GM04504 (cell line): Measurements from ENCODE around the gene MYD88.

Experiments
- DNase-seq: peaks from one replicate; pipeline ENCODE4 v3.0.0-alpha.2; 2012; ENCODE audit warnings: low read depth

Gene MYD88

DNA sequence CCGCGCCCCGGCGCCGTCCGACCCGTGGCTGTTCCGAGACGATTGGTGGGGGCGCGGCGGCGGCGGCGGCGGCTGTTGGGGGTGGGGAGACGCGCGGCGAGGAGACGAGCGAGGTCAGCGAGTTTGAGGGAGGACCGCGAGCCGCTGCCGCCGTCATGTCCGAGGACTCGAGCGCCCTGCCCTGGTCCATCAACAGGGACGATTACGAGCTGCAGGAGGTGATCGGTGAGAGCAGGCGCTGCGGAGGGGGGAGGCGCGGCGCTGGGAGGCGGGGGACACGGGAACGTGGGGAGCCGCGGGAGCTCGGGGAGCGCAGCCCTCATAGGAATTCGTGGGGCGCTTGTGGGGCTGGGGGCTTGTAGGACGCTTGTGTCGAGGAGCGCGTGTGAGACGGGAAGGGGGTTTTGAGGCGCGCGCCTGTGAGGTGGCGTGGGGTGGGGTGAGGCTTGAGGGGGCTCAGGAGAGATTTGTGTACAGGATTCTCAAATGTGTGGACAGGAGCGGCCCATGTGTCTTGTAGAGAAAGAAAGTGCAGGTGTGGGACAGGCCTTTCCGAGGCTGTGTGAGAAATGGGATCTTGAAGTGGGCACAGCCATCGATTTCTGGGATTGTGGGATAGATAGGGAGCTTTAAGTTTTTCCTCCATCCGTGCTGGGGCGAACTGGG is 27.4 kb downstream of the MYD88 start:
- DNase-seq = no peak

DNA sequence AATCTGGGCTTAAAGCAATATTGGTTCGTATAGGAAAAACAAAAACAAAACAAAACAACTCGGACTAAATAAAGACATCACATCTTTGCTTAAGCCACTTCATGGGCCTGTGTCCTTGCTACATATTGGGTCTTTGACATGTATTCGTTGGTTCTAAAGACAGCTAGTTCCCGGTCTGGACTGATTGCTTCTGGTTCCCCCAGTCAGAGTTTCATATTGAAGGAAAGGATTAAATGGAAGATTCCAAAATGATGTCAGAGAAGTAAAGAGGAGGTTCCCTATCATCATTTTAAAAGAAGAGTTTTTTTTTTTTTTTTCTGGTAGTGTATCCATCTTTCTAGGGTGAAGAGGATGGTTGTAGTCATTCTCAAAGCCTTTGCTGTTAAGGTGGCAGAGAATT is 29.1 kb downstream of the MYD88 start:
- no peak for DNase-seq

DNA sequence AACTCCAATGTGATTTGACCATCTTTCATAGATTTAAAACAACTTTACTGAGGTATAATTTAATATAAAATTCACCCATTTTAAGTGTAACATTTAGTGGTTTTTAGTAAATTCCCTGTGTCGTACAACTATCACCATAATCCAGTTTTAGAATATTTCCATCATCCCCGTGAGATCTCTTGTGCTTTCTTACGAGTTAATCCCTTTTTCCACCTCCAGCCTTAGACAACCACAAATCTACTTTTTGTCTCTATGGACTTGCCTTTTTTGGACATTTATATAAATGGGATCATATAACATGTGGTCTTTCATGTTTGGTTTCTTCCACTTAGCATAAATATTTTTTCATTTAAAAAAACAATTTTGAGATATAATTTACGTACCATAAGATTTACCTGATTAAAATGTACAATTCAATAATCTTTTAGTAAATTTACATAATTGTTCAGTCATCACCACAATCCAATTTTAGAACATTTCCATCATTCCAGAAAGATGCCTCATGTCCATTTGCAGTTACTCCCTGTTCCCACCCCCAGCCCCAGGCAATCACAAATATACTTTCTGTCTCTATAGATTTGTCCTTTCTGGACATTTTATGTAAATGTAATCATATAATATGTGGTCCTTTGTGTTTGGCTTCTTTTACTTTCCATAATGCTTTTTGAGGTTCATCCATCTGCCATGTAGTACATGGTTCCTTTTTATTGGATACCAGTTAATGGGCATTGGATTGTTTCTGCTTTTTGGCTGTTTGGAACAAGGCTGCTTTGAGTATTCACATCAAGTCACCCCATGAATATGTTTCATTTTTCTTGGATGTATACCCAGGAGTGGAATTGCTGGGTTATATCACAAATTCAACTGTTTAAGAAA is 29.9 kb downstream of the MYD88 start:
- DNase-seq = no peak

DNA sequence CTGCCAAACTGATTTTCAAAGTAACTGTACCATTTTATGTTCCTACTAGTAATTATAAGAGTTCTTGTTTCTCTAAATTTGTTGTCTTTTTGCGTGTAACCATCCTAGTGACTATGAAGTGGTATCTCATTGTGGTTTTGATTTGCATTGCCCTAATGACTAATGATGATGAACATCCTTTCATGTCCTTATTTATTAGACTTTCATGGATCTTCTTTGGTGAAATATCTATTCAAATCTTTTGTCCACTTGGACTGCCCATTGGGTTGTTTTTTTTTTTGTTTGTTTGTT is 30.5 kb downstream of the MYD88 start:
- no peak for DNase-seq

DNA sequence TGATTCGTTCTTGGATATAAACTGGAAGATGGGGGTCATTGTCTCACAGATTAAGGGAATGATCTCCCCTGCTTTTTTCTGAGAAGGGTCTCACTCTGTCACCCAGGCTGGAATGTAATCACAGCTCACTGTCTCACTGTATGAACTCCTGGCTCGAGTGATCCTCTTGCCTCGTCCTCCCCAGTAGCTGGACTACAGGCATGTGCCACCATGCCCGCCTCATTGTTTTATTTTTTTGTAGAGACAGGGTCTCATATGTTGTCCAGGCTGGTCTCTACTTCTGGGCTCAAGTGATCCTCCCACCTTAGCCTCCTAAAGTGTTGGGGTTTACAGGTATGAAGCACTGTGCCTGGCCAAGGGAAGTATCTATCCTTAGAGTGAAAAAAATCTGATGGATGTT is 32.3 kb downstream of the MYD88 start:
- no peak for DNase-seq

DNA sequence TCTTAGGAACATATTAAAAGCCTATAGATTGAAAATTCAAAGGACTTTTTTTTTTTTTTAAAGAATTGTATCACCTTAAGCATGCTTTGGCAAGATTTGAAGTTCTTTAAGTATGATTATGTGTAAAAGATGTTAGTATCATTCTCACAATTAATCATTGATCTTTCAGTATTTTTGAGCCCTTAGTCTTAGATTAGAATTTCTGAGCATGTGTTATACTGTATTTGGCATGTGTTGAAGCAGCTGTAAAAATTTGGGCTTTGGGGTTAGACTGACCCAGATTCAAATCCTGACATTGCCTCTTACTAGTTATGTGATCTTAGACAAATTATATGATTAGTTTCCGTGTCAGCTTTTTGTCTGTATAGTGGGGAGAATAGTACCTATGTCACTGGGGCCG is 33.2 kb downstream of the MYD88 start:
- DNase-seq = no peak

DNA sequence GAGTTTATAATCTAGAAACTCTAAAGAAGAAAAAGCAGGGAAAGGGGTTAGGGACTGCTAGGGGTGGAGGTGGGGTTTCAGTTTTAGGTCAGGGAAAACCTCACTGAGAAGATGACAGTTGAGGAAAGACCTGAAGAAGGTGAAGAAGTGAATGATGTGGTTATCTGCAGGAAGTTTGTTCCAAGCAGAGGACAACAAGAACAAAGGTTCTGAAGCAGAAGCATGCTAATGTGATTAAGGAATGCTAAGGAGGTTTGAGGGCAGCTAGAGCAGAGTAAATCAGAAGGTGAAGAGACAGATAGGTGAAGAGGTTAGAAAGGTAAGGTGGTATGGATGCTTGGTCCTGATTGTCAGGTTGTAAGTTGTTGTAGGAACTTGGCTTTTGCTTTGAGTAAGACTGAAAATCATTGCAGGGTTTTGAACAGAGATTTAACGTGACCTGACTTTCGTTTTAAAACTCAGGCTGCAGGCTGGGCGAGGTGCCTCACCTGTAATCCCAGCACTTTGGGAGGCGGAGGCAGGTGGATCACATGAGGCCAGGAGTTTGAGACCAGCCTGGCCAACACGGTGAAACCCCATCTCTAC is 35.5 kb downstream of the MYD88 start:
- DNase-seq = no peak

DNA sequence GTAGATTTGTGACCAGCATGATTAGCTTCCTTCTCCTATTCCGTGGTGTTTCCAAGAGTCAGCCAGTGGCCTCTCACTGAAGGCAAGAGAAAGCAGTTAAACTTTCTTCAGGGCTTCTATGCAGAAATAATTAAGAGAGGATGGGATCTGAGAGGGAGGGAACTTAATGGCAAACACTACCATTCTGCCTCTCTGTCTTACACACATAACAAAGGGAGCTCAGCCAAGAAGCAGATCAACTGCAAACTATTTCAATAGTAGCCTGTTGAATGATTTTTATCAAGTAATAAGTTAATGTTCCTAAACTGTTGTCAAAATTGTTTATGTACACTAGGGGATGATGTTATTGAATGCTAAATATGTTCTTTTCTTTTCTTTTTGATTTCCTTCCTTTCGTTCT is 38.7 kb downstream of the MYD88 start:
- DNase-seq = no peak

DNA sequence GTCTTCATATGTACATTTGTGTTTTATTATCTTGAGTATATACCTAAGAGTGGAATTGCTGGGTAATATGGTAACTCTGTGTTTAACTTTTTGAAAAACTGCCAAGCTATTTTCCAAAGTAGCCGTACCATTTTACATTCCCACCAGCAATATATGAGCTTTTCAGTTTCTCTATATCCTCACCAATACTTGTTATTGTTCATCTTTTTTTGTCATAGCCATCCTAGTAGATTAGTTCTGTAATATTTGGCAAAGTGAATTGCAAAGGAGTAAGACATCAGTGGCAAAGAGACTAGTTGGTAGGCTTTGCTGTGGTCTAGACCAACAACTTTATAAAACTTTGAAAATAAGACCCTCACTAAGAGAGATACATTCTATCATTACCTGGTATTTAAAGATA is 48.3 kb downstream of the MYD88 start:
- DNase-seq = no peak

DNA sequence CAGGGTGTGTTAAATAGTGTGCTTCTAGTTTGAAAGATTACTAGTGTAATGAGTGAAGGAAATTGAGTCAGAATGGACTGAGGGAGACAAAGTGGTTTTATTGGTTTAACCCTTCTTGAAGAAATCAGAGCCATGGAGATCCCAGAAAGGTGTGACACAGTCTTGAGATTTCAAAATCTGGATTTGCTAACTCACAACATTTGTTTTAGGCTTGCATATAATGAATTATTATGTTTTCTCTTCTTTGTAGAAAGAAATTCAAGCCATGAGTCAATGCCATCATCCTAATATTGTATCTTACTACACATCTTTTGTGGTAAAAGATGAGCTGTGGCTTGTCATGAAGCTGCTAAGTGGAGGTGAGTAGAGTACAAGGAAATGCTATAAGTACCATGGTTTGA is 52.0 kb downstream of the MYD88 start:
- no peak for DNase-seq
